GM08714 (cell line): ENCODE results near the gene CFAP20.

ENCODE experiments used
- H3K4me3 ChIP-seq: fragments of 200-500 bp; sonication (Bioruptor generic); 2 replicates; pipeline ENCODE4 v1.5.1; 2014; ENCODE audit warnings: mild to moderate bottlenecking, low read length, inconsistent platforms
- ZNF274 ChIP-seq: IDR thresholded peaks from 2 replicates; pipeline ENCODE4 v1.6.1; 2012; ENCODE audit warnings: mild to moderate bottlenecking, low read depth, low read length

Gene CFAP20

DNA sequence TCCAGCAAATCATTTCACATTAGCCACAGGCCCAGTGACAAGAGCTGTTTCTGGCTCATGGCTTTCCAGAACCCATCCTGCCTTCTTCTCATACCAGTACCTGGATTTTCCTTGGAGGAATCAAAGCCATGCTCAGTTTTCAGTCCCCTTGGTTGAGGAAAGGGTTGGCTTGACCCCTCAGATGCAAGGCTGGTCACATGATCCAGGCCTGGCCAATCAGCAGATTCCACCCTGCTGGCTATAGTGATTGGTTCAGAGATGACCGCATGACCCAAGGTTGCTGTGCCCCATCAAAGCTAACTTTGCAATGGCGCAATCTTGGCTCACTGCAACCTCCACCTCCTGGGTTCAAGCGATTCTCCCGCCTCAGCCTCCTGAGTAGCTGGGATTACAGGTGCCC lies 58.6 kb downstream of the CFAP20 start:
- TF ChIP-seq ZNF274, result no peak
- H3K4me3 ChIP-seq, result no peak overlapping the region
